ENCODE data around the gene TOP3B. TPM values are rescaled to one million over a fixed set of nuclear protein-coding genes. Genes with fewer than 3 reads are reported as not detected.

TOP3B gene
- total RNA-seq, 4 donors from 2014 or later, result 8.9 to 24.9 (median 18.6) TPM

DNA sequence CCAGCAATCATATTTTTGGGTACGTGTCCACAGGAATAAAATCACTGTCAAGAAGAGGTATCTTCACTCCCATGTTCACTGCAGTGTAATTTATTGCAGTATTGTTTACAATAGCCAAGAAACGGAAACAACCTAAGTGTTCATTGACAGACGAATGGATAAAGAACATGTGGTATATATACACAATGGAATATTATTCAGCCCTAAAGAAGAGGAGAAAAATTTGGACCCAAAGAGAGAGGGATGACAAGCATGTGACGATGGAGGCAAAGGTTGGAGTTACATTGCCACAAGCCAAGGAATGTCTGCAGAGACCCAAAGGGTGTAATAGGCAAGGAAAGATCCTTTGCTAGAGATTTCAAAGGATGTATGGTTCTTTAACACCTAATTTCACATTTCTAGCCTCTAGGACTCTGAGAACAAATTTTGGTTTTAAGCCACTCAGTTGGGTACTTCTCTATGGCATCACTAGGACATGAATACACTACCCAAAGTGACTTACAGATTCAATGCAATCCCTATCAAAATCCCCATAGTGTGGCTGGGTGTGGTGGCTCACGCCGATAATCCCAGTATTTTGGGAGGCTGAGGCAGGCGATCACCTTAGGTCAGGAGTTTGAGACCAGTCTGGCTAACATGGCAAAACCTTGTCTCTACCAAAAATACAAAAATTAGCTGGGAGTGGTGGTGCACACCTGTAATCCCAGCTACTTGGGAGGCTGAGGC is 31.1 kb upstream of the TOP3B start:
- 79 to 96% methylated on average over 4 to 7 of the region's 7 CpGs for WGBS, 2 donors (ENCODE audit: low coverage in 1 of 2)
- Histone ChIP-seq H3K27me3 (peaks cover 49% of the 10 kb centered on the region), H3K27ac (no peak overlapping the region), H3K36me3 (no peaks in the 10 kb centered on the region), H3K9me3 (peaks cover 0 to 7% (median 0%) of the 10 kb centered on the region in 3 donors), H3K4me1 (no peaks in the 10 kb centered on the region), H3K4me3 (no peak overlapping the region)
- TF ChIP-seq POLR2A (IDR thresholded peaks at IDR 0.05), result no peak
- TF ChIP-seq, protein P1, sequence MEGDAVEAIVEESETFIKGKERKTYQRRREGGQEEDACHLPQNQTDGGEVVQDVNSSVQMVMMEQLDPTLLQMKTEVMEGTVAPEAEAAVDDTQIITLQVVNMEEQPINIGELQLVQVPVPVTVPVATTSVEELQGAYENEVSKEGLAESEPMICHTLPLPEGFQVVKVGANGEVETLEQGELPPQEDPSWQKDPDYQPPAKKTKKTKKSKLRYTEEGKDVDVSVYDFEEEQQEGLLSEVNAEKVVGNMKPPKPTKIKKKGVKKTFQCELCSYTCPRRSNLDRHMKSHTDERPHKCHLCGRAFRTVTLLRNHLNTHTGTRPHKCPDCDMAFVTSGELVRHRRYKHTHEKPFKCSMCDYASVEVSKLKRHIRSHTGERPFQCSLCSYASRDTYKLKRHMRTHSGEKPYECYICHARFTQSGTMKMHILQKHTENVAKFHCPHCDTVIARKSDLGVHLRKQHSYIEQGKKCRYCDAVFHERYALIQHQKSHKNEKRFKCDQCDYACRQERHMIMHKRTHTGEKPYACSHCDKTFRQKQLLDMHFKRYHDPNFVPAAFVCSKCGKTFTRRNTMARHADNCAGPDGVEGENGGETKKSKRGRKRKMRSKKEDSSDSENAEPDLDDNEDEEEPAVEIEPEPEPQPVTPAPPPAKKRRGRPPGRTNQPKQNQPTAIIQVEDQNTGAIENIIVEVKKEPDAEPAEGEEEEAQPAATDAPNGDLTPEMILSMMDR (IDR thresholded peaks at IDR 0.05), result no peak
- no peak for TF ChIP-seq POLR2AphosphoS5 (IDR thresholded peaks at IDR 0.05)
- TF ChIP-seq EP300 (IDR thresholded peaks at IDR 0.05), result no peak
- no peak for ATAC-seq

DNA sequence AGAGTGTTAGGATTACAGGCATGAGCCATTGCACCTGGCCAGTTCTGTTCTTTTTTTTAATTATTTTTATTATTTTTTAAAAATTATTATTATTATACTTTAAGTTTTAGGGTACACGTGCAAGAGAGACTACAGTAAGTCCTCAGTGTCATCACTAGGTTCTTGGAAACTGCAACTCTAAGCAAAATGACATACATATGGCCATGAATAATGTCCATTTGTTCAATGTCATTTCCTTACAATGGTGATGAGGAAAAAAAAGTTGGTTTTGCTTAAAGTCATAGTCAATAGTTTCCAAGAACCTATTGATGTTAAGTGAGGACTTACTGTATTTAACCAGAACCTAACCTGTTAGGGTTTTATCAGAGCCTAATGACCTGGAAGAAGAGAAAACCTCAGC is 29.4 kb upstream of the TOP3B start:
- H3K4me1 ChIP-seq, result no peaks in the 10 kb centered on the region
- H3K4me3 ChIP-seq, result no peak overlapping the region
- ATAC-seq, result no peak
- H3K36me3 ChIP-seq, result no peaks in the 10 kb centered on the region
- no peak overlapping the region for H3K27ac ChIP-seq
- TF ChIP-seq, protein P1 (IDR thresholded peaks at IDR 0.05), result no peak
- TF ChIP-seq EP300 (IDR thresholded peaks at IDR 0.05) (no peak), POLR2AphosphoS5 (IDR thresholded peaks at IDR 0.05) (no peak), POLR2A (IDR thresholded peaks at IDR 0.05) (no peak)
- peaks cover 0 to 7% (median 0%) of the 10 kb centered on the region in 3 donors for H3K9me3 ChIP-seq
- WGBS, 2 donors (ENCODE audit: low coverage in 1 of 2), result 25 to 67% methylated on average over 1 of the region's 1 CpG
- peaks cover 42% of the 10 kb centered on the region for H3K27me3 ChIP-seq

DNA sequence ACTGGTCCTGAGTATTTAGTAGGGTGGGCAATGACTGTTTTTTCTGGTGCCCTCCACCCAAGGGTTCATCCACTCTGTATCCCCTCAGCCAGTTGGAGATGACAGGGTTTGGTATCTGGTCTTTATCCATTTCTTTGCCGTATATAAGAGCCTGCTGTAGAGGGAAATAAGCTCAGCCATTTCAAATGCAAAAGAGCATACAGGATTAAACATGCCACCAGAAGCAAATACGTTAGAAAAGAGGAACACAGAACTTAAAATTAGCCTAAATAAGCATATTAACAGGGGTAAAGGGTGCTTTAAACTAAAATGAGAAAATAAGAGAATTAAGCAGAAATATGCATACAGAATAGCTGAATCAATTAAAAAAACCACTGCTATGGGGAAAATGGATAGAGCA is 27.8 kb upstream of the TOP3B start:
- Histone ChIP-seq H3K36me3 (no peaks in the 10 kb centered on the region), H3K9me3 (peaks cover 0 to 7% (median 0%) of the 10 kb centered on the region in 3 donors), H3K27me3 (peaks cover 42% of the 10 kb centered on the region), H3K27ac (no peak overlapping the region), H3K4me3 (no peak overlapping the region), H3K4me1 (no peaks in the 10 kb centered on the region)
- no peak for ATAC-seq
- 38% methylated on average over 2 of the region's 2 CpGs; no CpG with 5 or more reads in 1 of the 2 donors for WGBS, 2 donors (ENCODE audit: low coverage in 1 of 2)
- TF ChIP-seq EP300 (IDR thresholded peaks at IDR 0.05) (no peak), POLR2A (IDR thresholded peaks at IDR 0.05) (no peak), POLR2AphosphoS5 (IDR thresholded peaks at IDR 0.05) (no peak)
- TF ChIP-seq, protein P1 (IDR thresholded peaks at IDR 0.05), result no peak

DNA sequence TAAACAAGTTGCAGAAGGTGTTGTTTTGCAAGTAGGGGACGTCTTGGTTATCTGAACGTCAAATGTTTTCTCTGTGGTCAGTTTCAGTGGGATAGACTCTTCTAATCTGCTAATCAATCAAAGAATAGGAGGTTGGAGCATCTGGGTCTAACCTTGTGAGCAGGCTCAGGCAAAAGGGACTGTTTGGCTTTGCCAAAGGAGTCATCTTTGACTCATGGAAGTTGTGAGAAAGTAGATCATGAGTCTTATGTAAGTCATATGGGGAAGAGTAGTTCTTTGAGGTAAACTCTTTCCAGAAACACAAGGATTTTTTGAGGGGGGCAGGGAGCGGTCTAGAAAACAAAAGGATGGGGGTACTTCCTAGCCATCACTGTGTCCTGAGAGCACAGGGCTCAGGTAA is 27.1 kb upstream of the TOP3B start:
- no peak for ATAC-seq
- peaks cover 0 to 7% (median 0%) of the 10 kb centered on the region in 3 donors for H3K9me3 ChIP-seq
- H3K4me3 ChIP-seq, result no peak overlapping the region
- H3K4me1 ChIP-seq, result no peaks in the 10 kb centered on the region
- WGBS, 2 donors (ENCODE audit: low coverage in 1 of 2), result 55 to 70% methylated on average over 2 to 3 of the region's 3 CpGs
- H3K27ac ChIP-seq, result no peak overlapping the region
- peaks cover 42% of the 10 kb centered on the region for H3K27me3 ChIP-seq
- no peaks in the 10 kb centered on the region for H3K36me3 ChIP-seq
- no peak for TF ChIP-seq POLR2A (IDR thresholded peaks at IDR 0.05)
- TF ChIP-seq EP300 (IDR thresholded peaks at IDR 0.05), result no peak

DNA sequence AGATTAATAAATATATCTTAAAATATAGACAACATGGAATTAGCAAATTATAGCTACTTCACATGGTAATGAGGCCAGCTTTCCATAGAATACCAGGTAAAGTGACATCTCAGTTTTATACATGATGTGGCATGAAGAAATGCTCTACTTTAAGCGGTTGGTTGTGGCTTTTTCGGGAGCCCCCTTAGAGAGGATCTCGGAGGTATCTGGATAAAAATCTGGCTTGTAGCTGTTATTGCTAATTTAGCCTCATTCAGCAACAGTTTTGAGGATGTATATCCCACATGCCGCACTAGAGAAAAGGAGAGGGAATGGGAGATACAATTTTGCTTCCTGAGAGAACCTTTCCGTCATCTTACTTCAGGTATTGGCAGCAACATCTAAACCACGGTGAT is 24.0 kb upstream of the TOP3B start:
- Histone ChIP-seq H3K9me3 (no peaks in the 10 kb centered on the region), H3K27me3 (peaks cover 23% of the 10 kb centered on the region), H3K4me3 (no peak overlapping the region), H3K27ac (no peak overlapping the region), H3K36me3 (no peaks in the 10 kb centered on the region), H3K4me1 (no peaks in the 10 kb centered on the region)
- TF ChIP-seq POLR2A (IDR thresholded peaks at IDR 0.05) (no peak), EP300 (IDR thresholded peaks at IDR 0.05) (no peak), POLR2AphosphoS5 (IDR thresholded peaks at IDR 0.05) (no peak)
- TF ChIP-seq, protein P1 (IDR thresholded peaks at IDR 0.05), result no peak
- 84 to 94% methylated on average over 6 of the region's 6 CpGs for WGBS, 2 donors (ENCODE audit: low coverage in 1 of 2)
- ATAC-seq, result no peak
